ENCODE data around the gene EFEMP1.

The EFEMP1 gene

DNA sequence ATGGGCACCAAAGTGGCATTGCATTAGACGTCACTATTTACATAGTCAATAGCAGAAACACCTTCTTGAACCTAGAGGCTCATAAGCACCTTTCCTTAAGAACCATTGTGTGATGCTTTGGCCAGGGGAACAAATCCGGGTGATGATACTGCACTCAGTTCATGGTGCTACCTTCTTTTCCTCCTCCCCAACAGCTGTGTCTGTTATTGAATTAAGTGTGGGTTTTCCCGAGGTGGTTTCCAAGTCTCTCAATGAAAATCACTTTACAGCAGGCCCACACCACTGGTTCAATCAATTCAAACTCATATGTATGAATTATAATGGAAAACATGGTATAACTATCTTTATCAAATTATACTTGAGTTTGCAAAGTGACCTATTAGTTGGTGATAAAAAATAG, 9.3 kb upstream of the EFEMP1 start:
- Histone ChIP-seq H3K36me3 (ENCODE audit: control insufficient read depth, insufficient read depth, low read length) (no peaks in the 10 kb centered on the region), H3K4me3 (replicated peaks; ENCODE audit: low read depth, low read length) (no peak overlapping the region), H3K27me3 (replicated peaks; ENCODE audit: control insufficient read depth, insufficient read depth, low read length) (no peaks in the 10 kb centered on the region)
- DNase-seq (ENCODE audit: extremely low read depth, insufficient read length): no peak
- TF ChIP-seq, protein P1, sequence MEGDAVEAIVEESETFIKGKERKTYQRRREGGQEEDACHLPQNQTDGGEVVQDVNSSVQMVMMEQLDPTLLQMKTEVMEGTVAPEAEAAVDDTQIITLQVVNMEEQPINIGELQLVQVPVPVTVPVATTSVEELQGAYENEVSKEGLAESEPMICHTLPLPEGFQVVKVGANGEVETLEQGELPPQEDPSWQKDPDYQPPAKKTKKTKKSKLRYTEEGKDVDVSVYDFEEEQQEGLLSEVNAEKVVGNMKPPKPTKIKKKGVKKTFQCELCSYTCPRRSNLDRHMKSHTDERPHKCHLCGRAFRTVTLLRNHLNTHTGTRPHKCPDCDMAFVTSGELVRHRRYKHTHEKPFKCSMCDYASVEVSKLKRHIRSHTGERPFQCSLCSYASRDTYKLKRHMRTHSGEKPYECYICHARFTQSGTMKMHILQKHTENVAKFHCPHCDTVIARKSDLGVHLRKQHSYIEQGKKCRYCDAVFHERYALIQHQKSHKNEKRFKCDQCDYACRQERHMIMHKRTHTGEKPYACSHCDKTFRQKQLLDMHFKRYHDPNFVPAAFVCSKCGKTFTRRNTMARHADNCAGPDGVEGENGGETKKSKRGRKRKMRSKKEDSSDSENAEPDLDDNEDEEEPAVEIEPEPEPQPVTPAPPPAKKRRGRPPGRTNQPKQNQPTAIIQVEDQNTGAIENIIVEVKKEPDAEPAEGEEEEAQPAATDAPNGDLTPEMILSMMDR (IDR thresholded peaks at IDR 0.05; ENCODE audit: insufficient read depth, low read length, poor library complexity, severe bottlenecking): no peak

DNA sequence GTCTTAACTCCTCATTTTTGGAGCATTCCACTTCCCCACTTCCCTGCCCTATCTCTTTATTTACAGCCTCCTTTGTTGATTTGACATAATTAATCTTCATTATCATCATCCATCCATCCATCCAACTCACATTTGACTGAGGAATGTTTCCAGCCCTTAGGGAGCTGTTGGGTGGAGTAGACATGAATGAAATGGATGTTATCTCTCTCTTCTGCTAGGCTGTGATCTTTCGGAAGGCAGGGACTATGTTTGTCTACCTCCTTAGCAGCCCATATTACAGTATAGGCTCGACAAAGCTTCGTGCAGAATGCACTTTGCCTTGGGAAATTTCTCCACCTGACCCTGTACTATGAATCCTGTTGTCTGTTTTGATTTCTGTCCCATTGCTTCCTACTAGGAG, 7.7 kb upstream of the EFEMP1 start:
- Histone ChIP-seq H3K27me3 (replicated peaks; ENCODE audit: control insufficient read depth, insufficient read depth, low read length) (no peaks in the 10 kb centered on the region), H3K4me3 (replicated peaks; ENCODE audit: low read depth, low read length) (no peak overlapping the region), H3K36me3 (ENCODE audit: control insufficient read depth, insufficient read depth, low read length) (no peaks in the 10 kb centered on the region)
- TF ChIP-seq, protein P1 (IDR thresholded peaks at IDR 0.05; ENCODE audit: insufficient read depth, low read length, poor library complexity, severe bottlenecking): no peak
- DNase-seq (ENCODE audit: extremely low read depth, insufficient read length): no peak

- Histone ChIP-seq H3K36me3 (ENCODE audit: control insufficient read depth, insufficient read depth, low read length) (no peaks in the 10 kb centered on the region), H3K4me3 (replicated peaks; ENCODE audit: low read depth, low read length) (no peak overlapping the region), H3K27me3 (replicated peaks; ENCODE audit: control insufficient read depth, insufficient read depth, low read length) (no peaks in the 10 kb centered on the region)
- no peak for DNase-seq (ENCODE audit: extremely low read depth, insufficient read length)
- TF ChIP-seq, protein P1 (IDR thresholded peaks at IDR 0.05; ENCODE audit: insufficient read depth, low read length, poor library complexity, severe bottlenecking): no peak
Measured at GRCh38 chr2:55929476-55929875, 5.9 kb upstream of the EFEMP1 start.

DNA sequence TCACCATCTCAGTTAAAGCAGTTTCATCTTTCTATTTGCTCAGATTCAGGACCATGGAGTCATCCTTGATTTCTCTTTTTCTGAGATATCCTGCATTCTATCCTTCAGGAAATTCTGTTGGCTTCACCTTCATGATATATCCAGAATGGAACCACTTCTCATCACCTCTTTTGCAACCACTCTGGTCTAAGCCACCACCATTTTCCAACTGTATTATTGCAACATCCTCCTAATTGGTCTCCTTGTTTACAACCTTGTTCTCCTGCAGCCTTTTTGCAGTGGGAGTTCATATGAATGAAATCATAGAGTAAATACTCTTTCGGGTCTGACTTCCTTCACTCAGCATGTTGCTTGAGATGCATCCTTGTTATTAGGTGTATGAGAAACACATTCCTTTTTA, 3.4 kb upstream of the EFEMP1 start:
- no peak for DNase-seq (ENCODE audit: extremely low read depth, insufficient read length)
- Histone ChIP-seq H3K36me3 (ENCODE audit: control insufficient read depth, insufficient read depth, low read length) (no peaks in the 10 kb centered on the region), H3K27me3 (replicated peaks; ENCODE audit: control insufficient read depth, insufficient read depth, low read length) (no peaks in the 10 kb centered on the region; the same call in 1 of the 2 replicates)

DNA sequence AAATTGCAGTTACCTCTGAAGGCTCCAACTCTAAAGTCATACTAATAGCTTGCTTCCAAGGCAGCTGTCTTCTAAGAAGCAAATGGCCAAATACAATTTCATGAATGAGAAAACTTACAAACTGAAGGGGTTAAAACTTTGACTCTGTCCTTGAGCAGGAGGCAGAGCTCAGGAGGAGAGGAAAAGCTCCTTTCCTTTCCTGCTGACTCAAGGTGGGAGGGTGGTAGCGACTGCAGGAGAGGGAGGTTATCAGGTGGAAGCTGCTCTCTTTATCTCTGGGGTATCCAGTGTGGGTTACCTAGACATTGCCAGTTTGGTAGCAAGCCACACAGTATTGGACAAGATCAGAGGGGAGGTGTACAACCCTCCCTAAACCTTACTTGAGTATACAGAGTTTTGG, 2.7 kb upstream of the EFEMP1 start:
- Histone ChIP-seq H3K4me3 (replicated peaks; ENCODE audit: low read depth, low read length) (no peak overlapping the region), H3K27me3 (replicated peaks; ENCODE audit: control insufficient read depth, insufficient read depth, low read length) (no peaks in the 10 kb centered on the region; the same call in 1 of the 2 replicates), H3K36me3 (ENCODE audit: control insufficient read depth, insufficient read depth, low read length) (no peaks in the 10 kb centered on the region)
- DNase-seq (ENCODE audit: extremely low read depth, insufficient read length): no peak
- TF ChIP-seq, protein P1 (IDR thresholded peaks at IDR 0.05; ENCODE audit: insufficient read depth, low read length, poor library complexity, severe bottlenecking): no peak

More for the DNA sequence above, 3.4 kb upstream of the EFEMP1 start:
- TF ChIP-seq, protein P1 (IDR thresholded peaks at IDR 0.05; ENCODE audit: insufficient read depth, low read length, poor library complexity, severe bottlenecking): no peak
- no peak overlapping the region for H3K4me3 ChIP-seq (replicated peaks; ENCODE audit: low read depth, low read length)

GRCh38 chr2:55923982-55924321, 370 bp upstream of the EFEMP1 start:
- TF ChIP-seq, protein P1 (IDR thresholded peaks at IDR 0.05; ENCODE audit: insufficient read depth, low read length, poor library complexity, severe bottlenecking): no peak
- H3K4me3 ChIP-seq (replicated peaks; ENCODE audit: low read depth, low read length): no peak overlapping the region
- H3K27me3 ChIP-seq (replicated peaks; ENCODE audit: control insufficient read depth, insufficient read depth, low read length): no peaks in the 10 kb centered on the region; the same call in 1 of the 2 replicates

More at GRCh38 chr2:55923982-55924321, 370 bp upstream of the EFEMP1 start:
- no peak for DNase-seq (ENCODE audit: extremely low read depth, insufficient read length)
- H3K36me3 ChIP-seq (ENCODE audit: control insufficient read depth, insufficient read depth, low read length): no peaks in the 10 kb centered on the region

Data from GM06990 (cell line).